ENCODE data around the gene CISTR.

- no peak for TF ChIP-seq CTCF (IDR thresholded peaks at IDR 0.05)
- no peak for TF ChIP-seq POLR2A (IDR thresholded peaks at IDR 0.05)
- no peak for TF ChIP-seq EP300 (IDR thresholded peaks at IDR 0.05; ENCODE audit: low read depth)
- TF ChIP-seq POLR2AphosphoS5 (IDR thresholded peaks at IDR 0.05), result no peak
Observed at GRCh38 chr12:53733807-53734200, 18.0 kb downstream of the CISTR start.
